Choroid plexus epithelial cell (primary cell): ENCODE data around the gene MYBBP1A.

ENCODE experiments used
- DNase-seq: peaks from one replicate; pipeline ENCODE4 v3.0.0-alpha.2; 2010; ENCODE audit warnings: low read depth
- H3K4me3 ChIP-seq: 2 replicates; pipeline ENCODE4 v1.5.1; 2011; ENCODE audit warnings: low read depth, mild to moderate bottlenecking, control low read depth, low read length, moderate library complexity
- TF ChIP-seq, protein P1 (sequence below): conservative IDR thresholded peaks from 2 replicates; pipeline ENCODE4 v1.5.1; 2011; ENCODE audit warnings: low read depth, mild to moderate bottlenecking, control low read depth, inconsistent platforms, low read length, moderate library complexity

The MYBBP1A gene

DNA sequence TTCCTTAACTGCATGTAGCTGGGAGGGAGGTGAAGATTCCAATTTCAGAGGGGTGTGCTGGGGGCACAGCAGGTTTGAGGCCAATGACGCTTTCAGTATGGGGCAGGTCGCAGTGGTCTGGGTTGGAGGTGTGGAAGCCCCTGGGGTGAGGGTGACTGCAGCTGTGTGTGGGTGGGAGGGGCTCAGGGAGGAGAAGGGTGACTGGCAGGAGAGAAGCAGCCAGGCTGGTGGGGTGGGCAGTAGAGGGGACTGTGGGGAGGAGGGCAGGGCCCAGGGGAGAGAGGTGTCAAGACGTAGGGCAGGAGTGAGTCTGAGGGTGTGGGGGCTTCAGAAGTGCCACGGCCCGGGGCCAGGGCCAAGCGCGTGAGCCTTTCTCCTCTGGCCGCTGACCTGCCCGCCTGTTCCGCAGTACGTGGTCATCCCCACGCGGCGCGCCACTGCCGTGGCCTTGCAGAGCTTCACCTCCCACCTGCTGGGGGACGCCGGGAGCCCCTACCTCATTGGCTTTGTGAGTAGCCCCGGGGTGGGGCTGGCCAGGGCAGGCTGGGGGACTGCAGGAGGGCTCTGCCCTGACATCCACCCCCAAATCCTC lies 19.4 kb downstream of the MYBBP1A start:
- TF ChIP-seq, protein P1, sequence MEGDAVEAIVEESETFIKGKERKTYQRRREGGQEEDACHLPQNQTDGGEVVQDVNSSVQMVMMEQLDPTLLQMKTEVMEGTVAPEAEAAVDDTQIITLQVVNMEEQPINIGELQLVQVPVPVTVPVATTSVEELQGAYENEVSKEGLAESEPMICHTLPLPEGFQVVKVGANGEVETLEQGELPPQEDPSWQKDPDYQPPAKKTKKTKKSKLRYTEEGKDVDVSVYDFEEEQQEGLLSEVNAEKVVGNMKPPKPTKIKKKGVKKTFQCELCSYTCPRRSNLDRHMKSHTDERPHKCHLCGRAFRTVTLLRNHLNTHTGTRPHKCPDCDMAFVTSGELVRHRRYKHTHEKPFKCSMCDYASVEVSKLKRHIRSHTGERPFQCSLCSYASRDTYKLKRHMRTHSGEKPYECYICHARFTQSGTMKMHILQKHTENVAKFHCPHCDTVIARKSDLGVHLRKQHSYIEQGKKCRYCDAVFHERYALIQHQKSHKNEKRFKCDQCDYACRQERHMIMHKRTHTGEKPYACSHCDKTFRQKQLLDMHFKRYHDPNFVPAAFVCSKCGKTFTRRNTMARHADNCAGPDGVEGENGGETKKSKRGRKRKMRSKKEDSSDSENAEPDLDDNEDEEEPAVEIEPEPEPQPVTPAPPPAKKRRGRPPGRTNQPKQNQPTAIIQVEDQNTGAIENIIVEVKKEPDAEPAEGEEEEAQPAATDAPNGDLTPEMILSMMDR = no peak
- no peak overlapping the region for H3K4me3 ChIP-seq
- no peak for DNase-seq

DNA sequence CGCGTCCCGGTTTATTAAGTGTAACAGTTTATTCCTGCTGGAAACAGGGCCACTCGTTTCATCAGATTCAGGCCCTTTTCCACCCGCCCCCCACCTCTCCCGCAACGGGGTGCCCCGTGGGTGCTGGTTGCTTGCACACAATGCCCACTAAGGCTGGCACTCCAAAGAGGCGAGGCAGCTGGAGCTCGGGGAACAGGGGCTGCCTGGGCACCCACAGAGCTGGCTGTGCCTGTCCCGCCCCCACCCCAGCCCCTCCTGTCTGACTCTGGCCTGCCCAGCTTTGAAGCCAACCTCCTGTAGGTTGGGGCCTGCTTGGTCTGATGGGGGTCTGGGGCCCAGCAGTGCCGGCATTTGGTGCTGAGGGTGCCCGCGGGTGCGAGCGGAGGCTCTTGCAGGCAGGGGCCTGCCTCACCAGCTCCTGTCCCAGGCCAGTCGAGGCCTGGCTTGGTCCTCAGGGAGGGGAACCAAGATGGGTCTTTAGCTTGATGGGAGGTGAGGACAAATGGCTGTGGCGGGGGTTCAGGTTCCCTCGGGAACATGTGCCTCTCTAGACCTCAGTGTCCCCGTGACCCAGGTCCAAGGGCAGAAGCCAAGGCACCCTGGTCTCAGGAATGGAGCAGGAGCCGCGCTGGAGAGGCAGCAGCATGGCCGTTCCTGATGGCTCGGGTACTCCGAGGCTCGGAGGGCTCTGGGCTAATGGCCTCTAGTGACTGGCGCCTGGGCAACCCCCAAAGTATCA lies 20.1 kb downstream of the MYBBP1A start:
- no peak overlapping the region for H3K4me3 ChIP-seq
- no peak for DNase-seq
- TF ChIP-seq, protein P1 = no peak

DNA sequence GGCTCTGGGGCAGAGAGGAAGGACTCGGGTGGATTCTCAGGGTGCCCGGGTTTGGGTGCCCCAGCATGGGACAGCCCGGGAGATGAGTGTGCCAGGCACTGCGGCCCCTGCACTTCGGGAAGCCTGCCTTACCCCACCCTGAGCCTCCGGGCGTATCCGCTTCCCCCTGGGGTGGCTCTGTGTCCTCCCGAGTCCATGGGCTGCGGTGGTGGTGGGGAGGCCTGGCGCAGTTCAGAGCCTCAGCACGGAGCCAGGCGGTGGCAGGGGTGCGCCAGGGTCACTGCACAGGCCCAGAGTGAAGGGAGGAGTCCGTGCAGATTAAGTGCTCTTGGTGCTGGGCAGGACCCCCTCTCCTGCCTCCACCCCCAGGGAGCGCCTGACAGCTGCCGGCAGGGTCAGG lies 20.7 kb downstream of the MYBBP1A start:
- no peak for DNase-seq
- TF ChIP-seq, protein P1 = no peak
- H3K4me3 ChIP-seq = no peak overlapping the region

DNA sequence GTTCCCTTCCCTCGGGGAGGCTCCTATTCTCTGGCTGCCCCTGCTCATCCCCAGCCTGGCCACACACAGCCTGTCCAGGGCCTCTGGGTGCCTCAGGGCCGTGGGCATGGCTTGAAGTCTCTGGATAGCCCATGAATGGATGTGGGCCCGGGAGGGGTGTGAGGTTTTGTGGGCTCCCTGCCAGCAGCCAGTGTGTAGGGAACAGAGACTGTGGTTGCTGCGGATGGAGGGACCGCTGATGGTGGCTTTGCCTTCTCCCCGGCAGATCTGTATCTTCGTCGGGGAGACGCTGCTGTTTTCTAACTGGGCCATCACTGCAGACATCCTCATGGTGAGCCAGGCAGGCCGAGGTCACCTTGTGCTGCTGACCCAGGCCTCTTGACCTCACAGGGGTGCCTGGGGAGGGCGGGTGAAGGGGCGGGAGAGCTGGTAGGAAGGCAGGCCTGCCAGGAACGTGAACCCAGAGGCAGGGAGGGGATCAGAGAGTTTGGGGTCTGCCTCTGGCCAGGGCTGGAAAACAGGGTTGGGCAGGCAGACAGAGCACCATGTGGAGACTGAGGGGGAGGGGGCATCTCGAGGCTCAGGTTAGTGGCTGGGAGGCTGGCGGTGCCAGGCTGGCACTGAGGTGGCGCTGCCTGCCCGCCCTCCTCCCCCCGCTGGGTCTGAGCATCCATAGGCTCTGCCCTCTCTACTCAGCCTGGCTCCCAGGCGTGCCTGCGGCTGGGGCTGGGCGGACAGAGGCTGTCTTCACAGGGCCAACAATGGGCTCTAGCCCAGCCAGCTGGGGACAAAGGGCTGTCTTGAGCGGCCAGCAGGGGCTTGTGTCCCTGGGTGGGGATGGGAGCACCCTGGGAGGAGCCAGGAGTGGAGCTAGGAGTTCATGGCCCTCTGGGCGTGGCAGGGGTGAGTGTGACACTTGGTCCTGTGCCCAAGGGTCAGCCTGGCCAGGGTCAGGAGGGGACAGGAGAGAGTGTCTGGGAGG lies 21.4 kb downstream of the MYBBP1A start:
- no peak overlapping the region for H3K4me3 ChIP-seq
- no peak for DNase-seq
- TF ChIP-seq, protein P1 = no peak

DNA sequence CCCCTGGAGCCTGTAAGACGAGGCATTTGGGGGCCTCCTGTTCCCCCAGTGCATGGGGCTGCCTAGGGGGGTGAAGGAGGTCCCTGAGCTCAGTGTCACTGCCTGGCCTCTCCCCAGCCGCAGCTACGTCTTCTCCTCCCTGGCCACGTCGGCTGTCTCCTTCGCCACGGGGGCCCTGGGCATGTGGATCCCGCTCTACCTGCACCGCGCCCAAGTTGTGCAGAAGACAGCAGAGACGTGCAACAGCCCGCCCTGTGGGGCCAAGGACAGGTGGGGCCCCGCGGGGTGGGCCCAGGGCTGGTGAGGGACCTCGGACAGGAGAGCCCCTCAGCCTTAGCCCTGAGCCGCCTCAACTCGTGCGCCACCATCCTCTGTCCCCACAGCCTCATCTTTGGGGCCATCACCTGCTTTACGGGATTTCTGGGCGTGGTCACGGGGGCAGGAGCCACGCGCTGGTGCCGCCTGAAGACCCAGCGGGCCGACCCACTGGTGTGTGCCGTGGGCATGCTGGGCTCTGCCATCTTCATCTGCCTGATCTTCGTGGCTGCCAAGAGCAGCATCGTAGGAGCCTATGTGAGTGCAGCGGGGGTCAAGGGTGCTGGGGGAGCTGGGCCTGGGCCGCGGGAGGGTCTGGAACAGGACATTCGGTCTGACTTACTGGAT lies 22.2 kb downstream of the MYBBP1A start:
- no peak overlapping the region for H3K4me3 ChIP-seq
- no peak for DNase-seq
- TF ChIP-seq, protein P1 = no peak

DNA sequence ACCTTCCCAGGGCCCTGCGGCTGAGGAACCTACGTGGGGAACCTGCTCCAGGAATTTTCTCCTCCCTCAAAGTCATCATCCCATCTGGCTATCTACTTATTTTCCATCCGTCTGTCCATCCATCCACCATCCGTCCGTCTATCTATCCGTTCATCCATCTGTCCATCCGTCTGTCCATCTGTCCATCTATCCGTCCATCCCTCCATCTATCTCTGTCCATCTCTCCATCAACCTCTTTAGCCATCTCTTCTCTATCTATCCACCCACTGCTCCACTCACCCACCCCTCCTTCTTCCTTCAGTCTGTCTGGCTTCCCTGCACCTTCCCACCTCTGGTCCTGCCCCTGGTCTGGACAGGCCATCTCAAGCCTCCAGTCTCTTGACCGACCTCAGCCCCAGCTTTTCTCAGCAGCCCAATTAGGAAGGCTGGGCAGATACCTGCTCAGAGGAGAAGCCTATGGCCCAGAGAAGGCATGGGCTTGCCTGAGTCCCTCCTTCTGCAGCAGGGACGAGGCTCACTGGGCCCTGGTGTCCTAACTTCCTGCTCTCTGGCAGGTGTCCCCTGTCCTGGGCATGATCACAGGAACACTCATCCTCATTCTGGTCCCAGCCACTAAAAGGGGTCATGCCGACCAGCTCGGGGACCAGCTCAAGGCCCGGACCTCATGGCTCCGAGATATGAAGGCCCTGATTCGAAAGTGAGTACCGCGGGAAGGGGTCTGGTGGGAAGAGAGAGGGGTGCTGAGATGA lies 23.0 kb downstream of the MYBBP1A start:
- no peak for DNase-seq
- TF ChIP-seq, protein P1 = no peak
- no peak overlapping the region for H3K4me3 ChIP-seq
